ENCODE results near the gene SPTBN1. TPM values are rescaled to one million over a fixed set of nuclear protein-coding genes. Genes with fewer than 3 reads are reported as not detected.

SPTBN1 gene
- total and polyA plus RNA-seq, 9 donors: 108 to 314 (median 232) TPM

- Histone ChIP-seq H3K4me3 (no peak overlapping the region), H3K4me1 (ENCODE audit: insufficient read depth) (peaks cover 13% of the 10 kb centered on the region), H3K36me3 (no peaks in the 10 kb centered on the region), H3K27ac (no peak overlapping the region), H3K27me3 (no peaks in the 10 kb centered on the region), H3K9me3 (no peaks in the 10 kb centered on the region)
- TF ChIP-seq EP300 (IDR thresholded peaks at IDR 0.05): no peak
- no peak for TF ChIP-seq CTCF (IDR thresholded peaks at IDR 0.05)
- no peak for TF ChIP-seq POLR2A (IDR thresholded peaks at IDR 0.05)
- intact Hi-C loops (cut with DNase I): no loop called here
- DNase-seq: no peak
- WGBS, 3 donors: 24 to 32% (median 32%) methylated on average over 3 of the region's 3 CpGs
Observed at GRCh38 chr2:54494087-54494486, 38.0 kb downstream of the SPTBN1 start.

- no peak for TF ChIP-seq EP300 (IDR thresholded peaks at IDR 0.05)
- TF ChIP-seq POLR2A (IDR thresholded peaks at IDR 0.05): no peak
- no peak for TF ChIP-seq CTCF (IDR thresholded peaks at IDR 0.05)
- Histone ChIP-seq H3K4me1 (ENCODE audit: insufficient read depth) (peaks cover 16% of the 10 kb centered on the region), H3K27me3 (no peaks in the 10 kb centered on the region), H3K36me3 (no peaks in the 10 kb centered on the region), H3K4me3 (no peak overlapping the region), H3K9me3 (no peaks in the 10 kb centered on the region), H3K27ac (no peak overlapping the region)
- 86 to 88% (median 86%) methylated on average over 4 of the region's 4 CpGs for WGBS, 3 donors
- no peak for DNase-seq
- intact Hi-C loops (cut with DNase I): no loop called here
Observed at GRCh38 chr2:54496920-54497319, 40.8 kb downstream of the SPTBN1 start.

- Histone ChIP-seq H3K4me1 (ENCODE audit: insufficient read depth) (peaks cover 24% of the 10 kb centered on the region), H3K27me3 (no peaks in the 10 kb centered on the region), H3K36me3 (no peaks in the 10 kb centered on the region), H3K9me3 (no peaks in the 10 kb centered on the region), H3K27ac (no peak overlapping the region), H3K4me3 (no peak overlapping the region)
- WGBS, 3 donors: 55 to 63% (median 60%) methylated on average over 8 of the region's 8 CpGs
- intact Hi-C loops (cut with DNase I): no loop called here
- peak in 2 of 5 donors; percentile 40 to 54 for DNase-seq
- TF ChIP-seq POLR2A (IDR thresholded peaks at IDR 0.05) (no peak), CTCF (IDR thresholded peaks at IDR 0.05) (peak in 1 of 3 donors; percentile 31), EP300 (IDR thresholded peaks at IDR 0.05) (no peak)
Observed at GRCh38 chr2:54497763-54498680, 41.9 kb downstream of the SPTBN1 start.

- DNase-seq: peak in 3 of 5 donors; percentile 28 to 68 (median 59)
- 3 to 6% (median 4%) methylated on average over 2 of the region's 2 CpGs for WGBS, 3 donors
- no peaks in the 10 kb centered on the region for H3K27me3 ChIP-seq
- intact Hi-C loops (cut with DNase I): loop anchor here in 1 of 4 donors (10.0 kb wide), 1 partner anchor 165 kb away; a partner anchor contains a TSS
- H3K4me3 ChIP-seq: no peak overlapping the region
- TF ChIP-seq POLR2A (IDR thresholded peaks at IDR 0.05) (no peak), CTCF (IDR thresholded peaks at IDR 0.05) (no peak), EP300 (IDR thresholded peaks at IDR 0.05) (no peak)
- H3K36me3 ChIP-seq: no peaks in the 10 kb centered on the region
- H3K9me3 ChIP-seq: no peaks in the 10 kb centered on the region
- H3K27ac ChIP-seq: peak overlapping the region in 1 of 2 donors; percentile 46
- H3K4me1 ChIP-seq (ENCODE audit: insufficient read depth): peaks cover 30% of the 10 kb centered on the region
Observed at GRCh38 chr2:54499661-54500060, 43.5 kb downstream of the SPTBN1 start.

Measured in ovary (tissue), 9 donors.